OCI-LY7 (cell line): ENCODE results near the gene SLC41A1. TPM values are rescaled to one million over a fixed set of nuclear protein-coding genes. Genes with fewer than 3 reads are reported as not detected.

Experiments used
- BruUV-seq: library from RNA; stranded (reverse); fragments of 400-500 nt; replicated peaks from 2 replicates; lab custom pipeline; 2021; lab: Mats Ljungman, UMichigan
- CTCF ChIA-PET: fragments of 300-600 bp; sonication (Branson Sonifier 250); formaldehyde crosslinking; loops from one replicate; lab custom pipeline; 2022; ENCODE audit warnings: antibody characterized with exemption; ENCODE audit not compliant: unreplicated experiment; lab: Charles Lee
- POLR2A ChIA-PET: fragments of 300-600 bp; sonication (Branson Sonifier 250); formaldehyde crosslinking; loops from one replicate; lab custom pipeline; 2022; ENCODE audit warnings: antibody characterized with exemption; lab: Charles Lee
- DNase-seq: peaks from one replicate; pipeline ENCODE4 v3.0.0-alpha.2; 2015; ENCODE audit warnings: low spot score
- H2AFZ ChIP-seq: fragments of 200-600 bp; sonication (generic), shearing (Covaris generic); 2 replicates; pipeline ENCODE4 v1.6.1; 2014; ENCODE audit warnings: mild to moderate bottlenecking, antibody characterized with exemption, low read length, moderate library complexity
- H3K27ac ChIP-seq: fragments of 200-600 bp; sonication (generic); 2 replicates; pipeline ENCODE4 v1.5.1; 2014; ENCODE audit warnings: mixed run types, low read depth, mild to moderate bottlenecking, moderate library complexity, low read length, inconsistent platforms; ENCODE audit not compliant: poor library complexity, severe bottlenecking
- H3K36me3 ChIP-seq: fragments of 200-600 bp; sonication (generic); 2 replicates; pipeline ENCODE4 v1.6.1; 2014; ENCODE audit warnings: mild to moderate bottlenecking, antibody characterized with exemption, low read length, moderate library complexity, mixed read lengths; ENCODE audit not compliant: insufficient read depth
- H3K4me1 ChIP-seq: fragments of 200-600 bp; sonication (generic); 2 replicates; pipeline ENCODE4 v1.5.1; 2014; ENCODE audit warnings: mild to moderate bottlenecking, low read length; ENCODE audit not compliant: insufficient read depth, poor library complexity, severe bottlenecking
- H3K4me2 ChIP-seq: fragments of 200-600 bp; sonication (generic); 2 replicates; pipeline ENCODE4 v1.6.1; 2014; ENCODE audit warnings: mild to moderate bottlenecking, low read length
- H3K4me3 ChIP-seq: fragments of 200-600 bp; sonication (generic); 2 replicates; pipeline ENCODE4 v1.5.1; 2014; ENCODE audit warnings: mild to moderate bottlenecking, low read depth, low read length; ENCODE audit not compliant: poor library complexity, severe bottlenecking
- H3K79me2 ChIP-seq: fragments of 200-600 bp; sonication (generic); 2 replicates; pipeline ENCODE4 v1.6.1; 2016; ENCODE audit warnings: low read depth, mild to moderate bottlenecking, low read length, moderate library complexity, mixed read lengths; ENCODE audit not compliant: insufficient read depth
- H3K9me2 ChIP-seq: fragments of 200-600 bp; sonication (generic); 2 replicates; pipeline ENCODE4 v1.6.1; 2016; ENCODE audit warnings: mild to moderate bottlenecking, low read length, mixed read lengths; ENCODE audit not compliant: insufficient read depth
- H3K9me3 ChIP-seq: fragments of 200-600 bp; sonication (generic); 2 replicates; pipeline ENCODE4 v1.6.1; 2014; ENCODE audit warnings: mild to moderate bottlenecking, mixed run types, low read length, mixed read lengths
- H4K20me1 ChIP-seq: fragments of 200-600 bp; sonication (generic); 2 replicates; pipeline ENCODE4 v1.6.1; 2014; ENCODE audit warnings: mild to moderate bottlenecking, antibody characterized with exemption, low read length, moderate library complexity, mixed read lengths; ENCODE audit not compliant: insufficient read depth
- EZH2phosphoT487 ChIP-seq: fragments of 200-600 bp; sonication (generic); IDR thresholded peaks from 2 replicates; pipeline ENCODE4 v1.6.1; 2018; ENCODE audit warnings: low read depth, borderline replicate concordance, mild to moderate bottlenecking, mixed run types, antibody characterized with exemption, low read length, moderate library complexity, mixed read lengths
- intact Hi-C: fragments of 100-400 bp; cut with micrococcal nuclease; formaldehyde crosslinking; loops from one replicate; pipeline ENCODE4 v1.10.0; 2022; ENCODE audit not compliant: unreplicated experiment
- total RNA-seq, 2 experiments: library from RNA; depleted of rRNA in 1 of 2; stranded (reverse); fragments of >200 nt in 1 of 2; shearing (Covaris generic) in 1 of 2; gene quantifications; 2 replicates each; pipeline ENCODE4 v1.2.3, GENCODE V29; 2014 to 2022
- TF ChIP-seq, protein P1 (sequence below): fragments of 200-600 bp; sonication (generic); conservative IDR thresholded peaks from 2 replicates; pipeline ENCODE4 v1.5.1; 2014; ENCODE audit warnings: mild to moderate bottlenecking, antibody characterized with exemption, low read length, moderate library complexity, mixed read lengths

Gene SLC41A1
- total RNA-seq, 2 experiments from 2014 or later, result 3.2 to 8.2 TPM

GRCh38 chr1:205843036-205843859 lies 30.2 kb upstream of the SLC41A1 start:
- Histone ChIP-seq H3K4me2 (no peak overlapping the region), H3K4me3 (no peak overlapping the region), H3K9me2 (no peaks in the 10 kb centered on the region), H3K79me2 (no peaks in the 10 kb centered on the region), H3K36me3 (no peaks in the 10 kb centered on the region), H4K20me1 (no peaks in the 10 kb centered on the region), H2AFZ (no peak overlapping the region), H3K4me1 (no peaks in the 10 kb centered on the region), H3K27ac (no peak overlapping the region), H3K9me3 (no peaks in the 10 kb centered on the region)
- TF ChIP-seq, protein P1, sequence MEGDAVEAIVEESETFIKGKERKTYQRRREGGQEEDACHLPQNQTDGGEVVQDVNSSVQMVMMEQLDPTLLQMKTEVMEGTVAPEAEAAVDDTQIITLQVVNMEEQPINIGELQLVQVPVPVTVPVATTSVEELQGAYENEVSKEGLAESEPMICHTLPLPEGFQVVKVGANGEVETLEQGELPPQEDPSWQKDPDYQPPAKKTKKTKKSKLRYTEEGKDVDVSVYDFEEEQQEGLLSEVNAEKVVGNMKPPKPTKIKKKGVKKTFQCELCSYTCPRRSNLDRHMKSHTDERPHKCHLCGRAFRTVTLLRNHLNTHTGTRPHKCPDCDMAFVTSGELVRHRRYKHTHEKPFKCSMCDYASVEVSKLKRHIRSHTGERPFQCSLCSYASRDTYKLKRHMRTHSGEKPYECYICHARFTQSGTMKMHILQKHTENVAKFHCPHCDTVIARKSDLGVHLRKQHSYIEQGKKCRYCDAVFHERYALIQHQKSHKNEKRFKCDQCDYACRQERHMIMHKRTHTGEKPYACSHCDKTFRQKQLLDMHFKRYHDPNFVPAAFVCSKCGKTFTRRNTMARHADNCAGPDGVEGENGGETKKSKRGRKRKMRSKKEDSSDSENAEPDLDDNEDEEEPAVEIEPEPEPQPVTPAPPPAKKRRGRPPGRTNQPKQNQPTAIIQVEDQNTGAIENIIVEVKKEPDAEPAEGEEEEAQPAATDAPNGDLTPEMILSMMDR, result no peak
- TF ChIP-seq EZH2phosphoT487, result no peak
- POLR2A ChIA-PET, result interaction anchor here (0.6 to 1.5 kb wide), 3 partner anchors 17 to 627 kb away, joined by 3 to 4 read pairs (median 4); partner anchors contain the start of gene IKBKE
- BruUV-seq, result no TSS peak
- intact Hi-C loops, result no loop called here
- CTCF ChIA-PET, result no interaction called here
- no peak for DNase-seq

DNA sequence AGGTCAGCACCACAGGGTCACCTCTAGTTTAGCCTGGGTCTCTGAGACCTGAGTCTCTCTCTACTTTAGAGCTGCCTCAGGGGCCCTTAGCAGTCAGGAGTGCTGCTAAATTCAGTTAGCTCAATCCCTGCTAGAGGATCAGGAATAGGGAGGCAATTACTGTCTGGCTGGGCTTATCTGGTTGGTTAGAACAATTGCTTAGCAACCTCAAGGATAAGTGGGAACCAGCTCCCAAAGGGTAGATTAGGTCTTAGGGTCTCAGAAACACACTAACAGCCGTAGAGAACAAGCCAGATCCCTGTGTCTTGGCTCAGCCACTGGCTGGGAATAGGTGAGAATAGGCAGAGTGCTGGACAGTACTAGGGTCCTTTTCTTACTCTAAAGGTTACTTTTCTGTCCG lies 29.2 kb upstream of the SLC41A1 start:
- ChIA-PET CTCF (no interaction called here), POLR2A (interaction anchor here (1.5 kb wide), 1 partner anchor 46 kb away, joined by 4 read pairs; no protein-coding TSS in a partner anchor)
- no peak overlapping the region for H3K4me2 ChIP-seq
- H3K9me3 ChIP-seq, result no peaks in the 10 kb centered on the region
- intact Hi-C loops, result no loop called here
- no peak overlapping the region for H3K27ac ChIP-seq
- no TSS peak for BruUV-seq
- TF ChIP-seq, protein P1, result no peak
- no peak for TF ChIP-seq EZH2phosphoT487
- H3K36me3 ChIP-seq, result no peaks in the 10 kb centered on the region
- no peaks in the 10 kb centered on the region for H3K9me2 ChIP-seq
- no peaks in the 10 kb centered on the region for H3K79me2 ChIP-seq
- no peaks in the 10 kb centered on the region for H4K20me1 ChIP-seq
- H3K4me1 ChIP-seq, result no peaks in the 10 kb centered on the region
- H3K4me3 ChIP-seq, result no peak overlapping the region
- DNase-seq, result no peak
- no peak overlapping the region for H2AFZ ChIP-seq
